ENCODE results near the gene TMEM69.
"Not testable (repeated sequence)": the region's sequence is repeated elsewhere in the genome, so short reads cannot be mapped to it uniquely, and the experiment has no call there.

TMEM69 gene

DNA sequence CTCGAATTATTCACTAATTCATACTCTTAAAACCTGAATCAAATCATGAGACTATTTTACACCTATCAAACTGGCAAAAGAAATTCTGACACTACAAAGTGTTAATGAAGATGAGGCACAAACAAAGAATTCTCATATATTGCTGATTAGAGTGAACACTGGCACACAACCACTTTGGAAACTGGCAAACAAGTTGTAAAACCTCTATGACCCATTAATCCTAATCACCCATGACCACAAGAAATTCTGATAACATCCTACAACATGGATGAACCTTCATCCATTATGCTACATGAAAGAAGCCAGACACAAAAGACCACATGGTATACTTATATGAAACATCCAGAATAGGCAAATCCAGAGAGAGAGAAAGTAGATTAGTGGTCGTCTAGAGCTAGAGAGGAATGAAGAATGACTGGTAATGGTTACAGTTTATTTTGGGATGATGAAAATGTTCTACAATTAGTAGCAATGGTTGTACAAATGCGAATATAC is 10.2 kb upstream of the TMEM69 start:
- no peak for DNase-seq (ENCODE audit: low read depth, low spot score)

DNA sequence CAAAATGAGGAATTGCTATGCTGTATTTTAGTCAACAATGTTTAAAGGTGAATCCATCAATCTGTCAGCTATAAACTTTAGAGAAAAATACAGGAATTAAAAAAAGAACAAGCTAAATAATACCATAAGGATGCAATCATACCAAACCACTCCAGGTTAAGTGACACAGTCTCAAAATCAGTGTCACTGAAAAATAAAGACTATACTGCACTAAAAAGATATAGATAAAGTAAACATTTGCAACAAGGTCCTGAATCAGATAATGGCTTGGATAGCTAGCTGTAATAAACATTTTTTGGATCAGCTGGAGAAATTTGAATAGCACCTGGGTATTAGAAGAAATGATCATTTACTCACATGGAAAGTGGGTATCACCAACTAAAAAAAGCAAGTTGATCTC is 9.5 kb upstream of the TMEM69 start:
- no peak for DNase-seq (ENCODE audit: low read depth, low spot score)

DNA sequence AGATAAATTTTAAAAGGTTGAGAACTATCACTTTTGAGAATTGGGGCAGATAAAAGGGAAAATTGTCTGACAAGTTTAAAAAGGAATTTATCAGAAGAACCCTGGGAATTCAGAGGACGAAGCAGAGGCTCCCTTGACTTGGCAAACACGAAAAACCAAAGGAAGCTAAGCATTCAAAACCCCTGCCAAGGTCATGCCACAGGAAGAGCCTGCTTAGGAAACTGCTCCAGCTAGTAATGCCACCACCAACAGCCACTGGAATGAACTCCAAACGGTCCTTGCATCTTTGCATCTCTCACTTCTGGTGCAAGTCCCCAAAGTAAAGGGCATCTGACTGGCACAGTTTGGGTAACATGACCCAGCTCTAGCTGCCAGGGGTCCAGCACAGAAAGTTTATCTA is 8.9 kb upstream of the TMEM69 start:
- DNase-seq (ENCODE audit: low read depth, low spot score) = no peak

DNA sequence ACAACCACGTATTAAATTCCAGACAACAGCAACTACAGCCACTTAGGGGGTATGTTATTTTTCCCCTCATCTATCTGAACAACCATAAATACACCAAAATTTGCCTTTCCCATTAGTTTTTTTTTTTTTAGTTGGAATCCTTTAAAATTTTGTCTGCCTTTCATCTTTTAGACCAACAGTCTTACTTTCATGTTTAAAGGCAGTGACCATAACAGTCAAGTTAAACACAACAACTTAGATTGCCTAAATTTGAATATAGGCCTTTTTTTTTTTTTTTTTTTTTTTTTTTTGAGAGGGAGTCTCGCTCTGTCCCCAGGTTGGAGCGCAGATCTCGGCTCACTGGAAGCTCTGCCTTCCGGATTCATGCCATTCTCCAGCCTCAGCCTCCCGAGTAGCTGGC is 5.0 kb upstream of the TMEM69 start:
- DNase-seq (ENCODE audit: low read depth, low spot score) = no peak

DNA sequence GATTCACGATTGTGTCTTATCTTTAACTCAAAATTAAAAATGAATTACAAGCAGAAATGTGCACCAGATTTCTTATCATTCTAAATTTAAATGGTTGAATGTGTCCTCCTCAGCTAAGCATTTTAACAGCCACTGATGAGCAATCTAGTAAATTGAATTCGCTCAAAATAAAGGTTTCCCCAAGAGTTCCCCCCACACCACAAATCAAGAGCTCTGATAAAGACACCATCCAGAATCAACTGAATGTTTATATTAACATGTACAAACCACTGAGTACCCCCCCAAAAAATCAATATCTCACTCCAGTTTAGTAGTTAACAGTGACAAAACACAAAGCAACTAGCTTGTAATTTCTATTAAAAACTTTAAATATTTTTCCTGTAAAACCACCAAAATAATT is 3.6 kb upstream of the TMEM69 start:
- DNase-seq (ENCODE audit: low read depth, low spot score) = no peak

DNA sequence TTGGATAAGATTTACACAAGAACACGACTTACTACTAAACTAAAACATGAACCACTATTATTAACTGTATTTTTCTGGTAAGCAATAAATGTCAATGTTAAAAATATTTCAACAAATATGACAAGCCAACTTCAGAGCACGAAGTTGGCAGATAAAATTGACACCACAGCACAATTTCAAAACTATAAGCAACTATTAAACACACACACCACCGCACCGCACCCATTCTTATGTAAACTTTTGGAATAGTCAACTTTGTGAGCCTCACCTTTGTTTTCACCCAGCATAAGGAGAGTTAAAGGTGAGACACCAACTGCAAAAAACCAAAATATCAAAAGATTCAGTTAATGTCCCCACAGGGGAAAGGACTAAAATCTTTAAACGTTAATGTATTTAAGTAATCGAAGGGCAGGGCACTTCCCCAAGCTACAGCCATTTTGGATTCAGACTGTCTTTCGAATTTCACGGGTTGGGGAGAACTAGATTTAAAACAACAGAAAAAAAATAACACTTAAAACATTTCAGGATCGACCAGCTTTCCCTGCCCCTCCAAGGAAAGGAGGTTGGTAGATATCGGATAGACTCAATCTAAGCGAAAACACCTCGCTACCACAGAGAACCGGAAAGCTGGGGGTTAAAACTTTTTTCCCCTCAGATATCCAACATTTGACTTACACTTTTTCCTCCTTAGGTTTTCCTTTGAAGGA is 2.5 kb upstream of the TMEM69 start:
- no peak for DNase-seq (ENCODE audit: low read depth, low spot score)

DNA sequence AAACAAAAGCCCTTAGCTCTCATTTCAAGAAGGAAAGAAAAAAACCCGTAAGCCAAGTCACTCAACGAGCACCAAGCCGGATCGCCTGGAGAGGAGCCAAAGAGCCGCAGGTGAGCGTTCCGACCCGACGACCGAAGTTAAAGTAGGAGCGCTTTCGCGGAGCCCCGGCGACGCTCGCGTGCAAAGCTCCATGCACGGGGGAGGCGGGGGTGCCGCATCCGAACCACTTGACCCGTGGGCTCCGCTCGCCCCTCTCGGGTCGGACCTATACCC is 2.0 kb upstream of the TMEM69 start:
- peak; percentile 44 for DNase-seq (ENCODE audit: low read depth, low spot score)

DNA sequence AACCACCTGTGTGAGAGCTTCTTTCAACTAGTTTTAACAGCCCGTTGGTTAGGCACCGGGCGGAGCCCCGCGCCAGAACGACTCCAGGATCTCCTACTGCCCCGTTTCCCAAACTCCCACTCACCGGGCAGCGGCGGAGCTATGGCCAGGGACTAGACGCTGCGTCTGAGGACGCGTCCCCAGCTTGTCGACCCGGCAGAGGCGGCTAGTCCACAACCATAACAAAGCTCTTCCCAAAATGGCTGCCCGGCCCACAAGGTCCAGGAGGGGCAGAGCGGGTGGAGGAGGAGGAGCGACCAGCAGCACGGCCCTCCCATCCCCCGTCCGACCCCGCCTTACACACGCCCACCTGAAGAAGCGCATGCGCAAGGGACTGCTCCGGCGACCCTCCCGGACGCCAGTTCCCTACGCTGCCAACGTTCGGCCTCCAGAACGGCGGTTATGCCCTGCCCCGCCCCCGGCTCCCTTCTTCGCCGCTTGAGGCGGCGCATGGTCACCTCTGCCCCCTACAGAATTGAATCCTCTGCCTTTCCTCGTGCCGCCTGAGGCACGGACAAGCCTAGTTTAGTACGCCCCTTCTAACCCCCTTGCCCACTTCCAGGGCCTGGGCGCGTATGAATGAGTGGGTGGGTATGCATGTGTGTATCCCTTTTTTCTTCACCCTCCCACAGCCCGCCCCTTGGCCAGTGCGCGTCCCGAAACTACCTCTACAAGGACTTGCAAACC is 1.5 kb upstream of the TMEM69 start, which contains the start of gene GPBP1L1:
Gene GPBP1L1, minus strand, starts transcription at position 246 of the 726 bp plus-strand sequence. CDS start 27,446 bp downstream, outside the sequence.
- DNase-seq (ENCODE audit: low read depth, low spot score) = peak; percentile 95

DNA sequence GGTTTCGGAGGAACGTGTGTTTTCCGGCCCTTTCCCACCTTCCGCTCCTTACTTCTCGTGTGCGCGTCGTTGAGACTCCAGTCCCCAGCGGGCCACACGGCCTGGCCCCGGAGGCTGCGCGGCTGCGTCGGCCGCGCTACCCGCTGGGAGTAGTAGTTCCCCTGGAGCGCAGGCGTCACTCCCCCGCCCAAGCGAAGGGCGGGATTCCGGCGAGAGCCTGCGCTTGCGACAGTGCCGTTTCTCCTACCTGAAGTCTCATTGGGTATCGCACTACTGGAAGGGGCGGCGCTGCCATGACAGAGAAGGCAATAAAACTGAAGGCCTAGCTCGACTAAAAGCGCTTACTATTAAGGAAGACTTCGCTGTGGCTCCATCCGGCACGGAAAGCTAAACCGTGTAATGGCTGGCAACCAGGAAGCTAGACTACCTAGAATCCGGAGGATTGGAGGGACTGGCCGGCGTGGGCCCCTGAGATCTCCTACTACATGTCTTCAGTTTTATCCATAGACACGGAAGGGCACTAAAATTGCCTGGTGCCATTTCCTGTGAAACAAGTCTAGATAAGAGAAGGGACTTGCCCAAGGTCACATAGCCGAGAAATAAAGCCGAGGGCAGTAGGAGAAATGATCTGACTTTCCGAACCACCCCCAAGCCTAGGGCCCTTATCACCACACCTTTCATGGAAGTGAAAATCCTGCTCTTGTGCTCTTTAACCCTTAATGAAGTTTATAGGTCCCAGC is 797 bp upstream of the TMEM69 start:
- peak; percentile 94 for DNase-seq (ENCODE audit: low read depth, low spot score)

DNA sequence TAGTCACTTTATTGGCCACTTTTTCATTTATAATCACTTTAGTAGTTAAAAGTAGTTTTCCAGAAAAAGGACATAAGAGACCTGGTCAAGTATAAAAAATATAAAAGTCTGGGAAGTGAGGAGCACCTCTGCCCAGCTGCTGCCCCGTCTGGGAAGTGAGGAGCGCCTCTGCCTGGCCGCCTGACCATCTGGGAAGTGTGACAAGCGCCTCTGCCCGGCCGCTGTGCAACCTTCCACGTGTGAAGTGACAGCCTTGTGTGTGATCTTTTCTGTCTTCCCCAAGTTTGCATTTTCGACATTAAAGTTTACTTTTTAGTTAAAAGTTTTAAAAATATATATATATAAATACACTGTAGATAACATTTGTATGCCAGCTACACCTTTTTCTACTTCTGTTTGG is 5.8 kb downstream of the TMEM69 start:
- not testable (repeated sequence) for DNase-seq (ENCODE audit: low read depth, low spot score)

DNA sequence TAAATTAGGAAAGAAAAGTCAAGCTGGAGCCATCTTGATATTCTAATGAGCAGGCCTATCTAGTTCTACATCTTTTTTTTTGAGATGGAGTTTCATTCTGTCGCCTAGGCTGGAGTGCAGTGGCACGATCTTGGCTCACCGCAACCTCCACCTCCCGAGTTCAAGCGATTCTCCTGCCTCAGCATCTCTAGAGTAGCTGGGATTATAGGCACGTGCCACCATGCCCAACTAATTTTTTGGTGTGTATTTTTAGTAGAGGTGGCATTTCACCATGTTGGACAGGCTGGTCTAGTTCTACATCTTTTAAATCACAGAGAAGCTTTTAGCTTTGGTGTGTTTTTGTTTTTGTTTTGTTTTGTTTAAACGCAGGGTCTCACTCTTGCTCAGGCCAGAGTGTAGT is 6.8 kb downstream of the TMEM69 start:
- DNase-seq (ENCODE audit: low read depth, low spot score) = no peak

DNA sequence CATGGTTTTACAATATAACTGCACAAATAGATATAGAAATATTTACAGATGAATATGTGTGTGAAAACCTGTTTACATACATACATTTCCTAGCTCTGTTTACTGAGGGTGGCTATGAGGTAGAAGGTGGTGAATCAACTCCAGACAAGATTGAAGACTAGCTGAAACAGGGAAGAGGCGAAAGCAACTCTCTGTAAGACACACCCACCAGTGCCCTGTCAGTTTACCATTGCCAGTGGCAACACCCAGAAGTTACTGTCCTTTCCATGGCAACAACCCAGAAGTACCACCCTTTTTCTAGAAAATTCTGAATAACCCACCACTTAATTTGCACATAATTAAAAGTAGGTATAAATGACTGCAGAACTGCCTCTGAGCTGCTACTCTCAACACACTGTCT is 16.7 kb downstream of the TMEM69 start:
- DNase-seq (ENCODE audit: low read depth, low spot score) = no peak

DNA sequence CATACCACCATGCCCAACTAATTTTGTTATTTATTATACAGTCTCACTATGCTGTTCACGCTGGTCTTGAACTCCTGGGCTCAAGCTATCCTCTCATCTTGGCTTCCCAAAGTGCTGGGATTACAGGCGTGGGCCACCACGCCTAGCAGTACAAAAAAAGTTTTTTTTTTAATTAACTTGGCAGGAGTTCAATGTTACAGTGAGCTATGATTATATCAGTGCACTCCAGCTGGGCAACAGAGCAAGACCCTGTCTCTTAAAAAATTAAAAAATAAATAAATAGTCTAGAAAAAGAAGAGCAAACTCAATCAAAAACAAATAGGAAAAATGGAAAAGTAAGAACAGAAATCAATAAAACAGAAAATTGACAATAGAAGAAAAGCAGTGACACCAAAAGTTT is 25.7 kb downstream of the TMEM69 start:
- no peak for DNase-seq (ENCODE audit: low read depth, low spot score)

DNA sequence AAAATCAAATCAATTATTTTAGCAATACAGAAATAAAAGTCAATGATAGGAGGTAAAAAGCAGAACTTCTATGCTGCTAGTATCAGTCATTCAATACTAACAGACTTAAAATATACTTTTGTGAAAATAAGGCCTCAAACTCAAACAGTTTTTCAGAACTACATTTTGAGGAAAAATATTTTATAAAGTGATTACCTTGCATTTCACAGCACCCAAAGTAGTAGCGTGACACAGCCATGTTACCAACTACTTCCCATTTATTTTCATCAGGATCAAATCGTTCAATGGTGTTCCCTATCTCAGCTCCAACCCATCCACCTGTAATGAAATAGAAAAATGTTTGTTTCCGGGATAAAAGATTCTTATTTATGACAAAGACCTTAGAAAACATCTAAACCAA is 28.7 kb downstream of the TMEM69 start:
- DNase-seq (ENCODE audit: low read depth, low spot score) = no peak

DNA sequence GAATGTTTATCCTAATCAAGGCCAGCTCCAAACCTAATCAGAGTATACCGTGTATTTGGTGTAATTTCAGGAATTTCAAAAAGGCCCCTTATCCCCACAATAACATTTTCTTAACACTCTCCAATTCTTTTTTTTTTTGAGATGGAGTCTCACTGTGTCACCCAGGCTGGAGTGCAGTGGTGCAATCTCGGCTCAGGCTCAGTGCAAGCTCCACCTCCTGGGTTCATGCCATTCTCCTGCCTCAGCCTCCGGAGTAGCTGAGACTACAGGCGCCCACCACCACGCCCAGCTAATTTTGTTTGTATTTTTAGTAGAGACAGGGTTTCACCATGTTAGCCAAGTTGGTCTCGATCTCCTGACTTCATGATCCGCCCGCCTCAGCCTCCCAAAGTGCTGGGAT is 29.4 kb downstream of the TMEM69 start:
- not testable (repeated sequence) for DNase-seq (ENCODE audit: low read depth, low spot score)

DNA sequence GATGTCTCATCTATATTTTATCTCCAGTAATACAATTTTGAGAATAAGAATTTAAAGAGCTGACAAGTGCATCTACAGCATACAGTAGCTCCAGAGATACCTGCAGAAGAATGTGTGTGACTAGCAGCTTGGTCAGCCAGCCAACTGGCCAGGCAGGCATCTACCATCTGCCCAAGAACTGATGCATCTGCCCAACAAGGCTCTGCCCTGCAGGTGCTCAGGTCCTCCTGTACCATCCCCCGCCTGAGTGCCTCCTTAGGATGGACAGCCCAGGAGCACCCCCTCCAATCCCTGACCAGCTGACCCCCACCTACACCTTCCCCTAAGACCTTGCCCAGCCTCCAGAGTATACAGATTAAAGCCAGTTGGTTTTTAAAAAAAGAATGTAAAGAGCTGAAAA is 30.3 kb downstream of the TMEM69 start:
- no peak for DNase-seq (ENCODE audit: low read depth, low spot score)

DNA sequence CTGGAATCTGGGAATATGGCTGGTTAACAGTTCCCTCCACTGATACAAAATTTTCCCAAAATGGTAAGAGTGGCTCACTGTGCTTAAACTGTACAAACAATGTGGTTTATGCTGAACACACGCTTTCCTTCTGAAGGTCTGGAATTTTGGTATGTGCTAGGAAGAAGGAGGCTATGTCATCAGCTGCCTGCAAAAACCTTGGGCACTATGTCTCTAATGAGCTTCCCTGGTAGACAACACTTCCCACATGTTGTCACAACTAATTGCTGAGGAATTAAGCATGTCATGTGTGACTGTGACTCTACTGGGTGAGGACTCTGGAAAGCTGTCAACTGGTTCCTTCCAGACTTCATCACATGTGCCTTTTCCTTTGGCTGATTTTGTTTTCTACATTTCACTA is 33.2 kb downstream of the TMEM69 start:
- DNase-seq (ENCODE audit: low read depth, low spot score) = no peak

DNA sequence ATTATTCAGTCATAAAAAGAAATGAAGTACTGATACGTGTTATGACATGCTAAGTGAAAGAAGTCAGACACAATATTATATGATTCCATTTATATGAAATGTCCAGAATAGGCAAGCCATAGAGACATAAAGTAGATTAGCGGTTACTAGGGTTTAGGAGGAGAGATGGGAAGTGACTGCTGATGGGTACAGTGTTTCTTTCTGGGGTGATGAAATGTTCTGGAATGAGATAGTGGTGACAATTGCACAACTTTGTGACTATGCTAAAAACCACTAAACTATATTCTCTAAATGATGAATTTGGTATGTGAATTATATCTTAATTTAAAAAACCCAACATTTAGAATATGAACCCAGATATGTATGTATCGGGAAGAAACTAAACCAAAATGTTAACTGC is 34.8 kb downstream of the TMEM69 start:
- no peak for DNase-seq (ENCODE audit: low read depth, low spot score)

DNA sequence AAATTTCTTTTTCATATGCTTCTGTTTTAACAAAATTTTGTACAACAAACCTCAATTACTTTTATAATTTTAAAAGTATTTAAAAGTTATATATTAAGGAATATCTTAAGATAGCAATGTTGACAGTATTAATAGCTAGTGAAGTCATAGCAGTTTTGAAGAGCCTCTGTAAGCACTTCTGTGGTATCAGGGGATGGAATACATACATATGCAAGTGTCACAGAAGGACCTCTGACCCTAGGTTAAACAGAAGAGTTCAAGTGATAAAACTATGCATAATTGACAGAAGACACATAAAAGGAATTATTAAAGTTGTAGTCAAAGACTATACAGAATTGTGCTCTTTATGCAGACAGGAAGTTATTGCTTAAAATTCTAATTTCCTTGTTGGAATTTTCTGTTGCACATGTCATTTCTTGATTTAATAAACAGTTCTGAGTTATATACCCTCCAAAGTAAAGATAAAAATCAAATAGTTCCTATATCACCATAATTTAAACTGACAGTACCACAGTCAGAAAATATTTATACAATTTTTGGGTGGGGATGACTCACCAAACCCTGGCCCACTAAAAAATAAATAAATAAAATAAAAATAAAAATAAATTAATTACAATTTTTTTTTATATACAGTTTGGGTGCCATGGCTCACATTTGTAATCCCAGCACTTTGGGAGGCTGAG is 35.4 kb downstream of the TMEM69 start:
- DNase-seq (ENCODE audit: low read depth, low spot score) = no peak

DNA sequence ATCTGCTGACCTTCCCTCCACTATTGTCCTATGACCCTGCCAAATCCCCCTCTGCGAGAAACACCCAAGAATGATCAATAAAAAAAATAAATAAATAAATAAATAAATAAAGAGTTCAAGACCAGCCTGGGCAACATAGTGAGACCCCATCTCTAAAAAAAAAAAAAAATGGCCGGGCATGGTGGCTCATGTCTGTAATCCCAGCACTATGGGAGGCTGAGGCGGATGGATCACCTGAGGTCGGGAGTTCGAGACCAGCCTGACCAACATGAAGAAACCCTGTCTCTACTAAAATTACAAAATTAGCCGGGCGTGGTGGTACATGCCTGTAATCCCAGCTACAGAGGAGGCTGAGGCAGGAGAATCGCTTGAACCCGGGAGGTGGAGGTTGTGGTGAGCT is 38.0 kb downstream of the TMEM69 start:
- DNase-seq (ENCODE audit: low read depth, low spot score) = not testable (repeated sequence)

DNA sequence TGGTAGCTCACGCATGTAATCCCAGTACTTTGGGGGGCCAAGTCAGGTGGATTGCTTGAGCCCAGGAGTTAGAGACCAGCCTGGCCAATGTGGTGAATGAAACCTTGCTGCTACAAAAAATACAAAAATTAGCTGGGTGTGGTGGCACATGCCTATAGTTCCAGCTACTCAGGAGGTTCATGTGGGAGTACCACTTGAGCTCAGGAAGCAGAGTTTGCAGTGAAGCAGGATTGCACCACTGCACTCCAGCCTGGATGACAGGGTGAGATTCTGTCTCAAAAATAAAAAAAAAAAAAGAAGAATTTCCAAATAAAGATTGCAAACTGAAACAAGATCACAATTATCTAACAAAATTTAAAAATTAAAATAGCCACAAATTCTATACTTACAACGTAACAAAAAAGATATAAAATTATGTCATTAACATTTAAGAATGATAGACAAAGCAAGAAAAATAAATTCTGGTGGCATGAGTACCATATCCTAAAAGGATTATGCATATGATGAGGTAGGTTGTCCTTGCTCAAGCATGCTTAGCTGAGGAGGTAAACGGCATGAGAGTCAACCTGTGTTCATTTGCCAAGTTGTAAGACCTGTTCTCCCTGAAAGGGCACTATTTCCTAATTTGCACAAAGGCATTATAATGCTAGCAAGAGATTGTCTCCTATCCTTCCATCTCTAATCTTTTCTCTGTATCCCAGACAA is 42.2 kb downstream of the TMEM69 start:
- DNase-seq (ENCODE audit: low read depth, low spot score) = no peak

Measured in activated naive CD8-positive, alpha-beta T cell treated with anti-CD3 and anti-CD28 coated beads, Interleukin-2, amount 50 U/mL, for 16 hours (primary cell).